A673 (cell line): Measurements from ENCODE around the gene CD180. TPM values are rescaled to one million over a fixed set of nuclear protein-coding genes. Genes with fewer than 3 reads are reported as not detected.
A peak's percentile ranks its signal among the peaks of the same experiment; 100 is the strongest.

Experiments used
- BruUV-seq: library from RNA; stranded (reverse); fragments of 400-500 nt; replicated peaks from 2 replicates; lab custom pipeline; 2021; lab: Mats Ljungman, UMichigan
- CTCF ChIA-PET: fragments of 300-600 bp; sonication (Branson Sonifier 250); formaldehyde crosslinking; loops from one replicate; lab custom pipeline; 2022; ENCODE audit warnings: antibody characterized with exemption; lab: Charles Lee
- POLR2A ChIA-PET: fragments of 300-600 bp; sonication (Branson Sonifier 250); formaldehyde crosslinking; loops from one replicate; lab custom pipeline; 2022; ENCODE audit warnings: antibody characterized with exemption; ENCODE audit not compliant: low non-redundant PET; lab: Charles Lee
- DNase-seq: peaks from one replicate; pipeline ENCODE4 v3.0.0-alpha.2; 2015; ENCODE audit warnings: low spot score
- H3K27ac ChIP-seq: fragments of 200-600 bp; sonication (generic); 2 replicates; pipeline ENCODE4 v1.5.1; 2016; ENCODE audit warnings: mixed run types, low read depth, mild to moderate bottlenecking, mixed read lengths, antibody characterized with exemption, low read length; ENCODE audit not compliant: poor library complexity, severe bottlenecking
- H3K27me3 ChIP-seq: fragments of 200-600 bp; sonication (generic); replicated peaks from 2 replicates; pipeline ENCODE4 v1.6.1; 2017; ENCODE audit warnings: mixed run types, low read depth, mild to moderate bottlenecking, mixed read lengths, antibody characterized with exemption, low read length; ENCODE audit not compliant: insufficient read depth, poor library complexity
- H3K36me3 ChIP-seq: fragments of 200-600 bp; sonication (generic); 2 replicates; pipeline ENCODE4 v1.6.1; 2016; ENCODE audit warnings: mixed run types, mild to moderate bottlenecking, mixed read lengths, antibody characterized with exemption, low read length; ENCODE audit not compliant: insufficient read depth, poor library complexity, severe bottlenecking
- H3K4me1 ChIP-seq: fragments of 200-600 bp; sonication (generic); 2 replicates; pipeline ENCODE4 v1.6.1; 2017; ENCODE audit warnings: mixed run types, mild to moderate bottlenecking, mixed read lengths, antibody characterized with exemption, low read length; ENCODE audit not compliant: insufficient read depth, poor library complexity, severe bottlenecking
- H3K4me3 ChIP-seq: fragments of 200-600 bp; sonication (generic); 2 replicates; pipeline ENCODE4 v1.5.1; 2016; ENCODE audit warnings: low read depth, mixed run types, mild to moderate bottlenecking, mixed read lengths, low read length; ENCODE audit not compliant: poor library complexity, severe bottlenecking
- H3K9me3 ChIP-seq: fragments of 200-600 bp; sonication (generic); 2 replicates; pipeline ENCODE4 v1.6.1; 2016; ENCODE audit warnings: mixed run types, low read depth, mild to moderate bottlenecking, mixed read lengths, antibody characterized with exemption, low read length; ENCODE audit not compliant: poor library complexity, severe bottlenecking
- EZH2 ChIP-seq: fragments of 200-600 bp; sonication (generic); IDR thresholded peaks from 2 replicates; pipeline ENCODE4 v1.6.1; 2017; ENCODE audit warnings: borderline replicate concordance, low read depth, mild to moderate bottlenecking, mixed read lengths, antibody characterized with exemption, low read length; ENCODE audit not compliant: poor library complexity, severe bottlenecking
- intact Hi-C: fragments of 100-400 bp; cut with micrococcal nuclease; formaldehyde crosslinking; loops from one replicate; pipeline ENCODE4 v1.10.0; 2022; ENCODE audit not compliant: unreplicated experiment
- total RNA-seq: library from RNA; stranded (reverse); gene quantifications from 2 replicates; pipeline ENCODE4 v1.2.3, GENCODE V29; 2021
- TF ChIP-seq, protein P1 (sequence below): fragments of 300-800, 200-600 bp; sonication (generic); conservative IDR thresholded peaks from 2 replicates; pipeline ENCODE4 v1.5.1; 2017; ENCODE audit warnings: low read depth, mild to moderate bottlenecking, antibody characterized with exemption, low read length, moderate library complexity, mixed read lengths

Gene CD180
- total RNA-seq, 1 experiment from 2014 or later: not detected

DNA sequence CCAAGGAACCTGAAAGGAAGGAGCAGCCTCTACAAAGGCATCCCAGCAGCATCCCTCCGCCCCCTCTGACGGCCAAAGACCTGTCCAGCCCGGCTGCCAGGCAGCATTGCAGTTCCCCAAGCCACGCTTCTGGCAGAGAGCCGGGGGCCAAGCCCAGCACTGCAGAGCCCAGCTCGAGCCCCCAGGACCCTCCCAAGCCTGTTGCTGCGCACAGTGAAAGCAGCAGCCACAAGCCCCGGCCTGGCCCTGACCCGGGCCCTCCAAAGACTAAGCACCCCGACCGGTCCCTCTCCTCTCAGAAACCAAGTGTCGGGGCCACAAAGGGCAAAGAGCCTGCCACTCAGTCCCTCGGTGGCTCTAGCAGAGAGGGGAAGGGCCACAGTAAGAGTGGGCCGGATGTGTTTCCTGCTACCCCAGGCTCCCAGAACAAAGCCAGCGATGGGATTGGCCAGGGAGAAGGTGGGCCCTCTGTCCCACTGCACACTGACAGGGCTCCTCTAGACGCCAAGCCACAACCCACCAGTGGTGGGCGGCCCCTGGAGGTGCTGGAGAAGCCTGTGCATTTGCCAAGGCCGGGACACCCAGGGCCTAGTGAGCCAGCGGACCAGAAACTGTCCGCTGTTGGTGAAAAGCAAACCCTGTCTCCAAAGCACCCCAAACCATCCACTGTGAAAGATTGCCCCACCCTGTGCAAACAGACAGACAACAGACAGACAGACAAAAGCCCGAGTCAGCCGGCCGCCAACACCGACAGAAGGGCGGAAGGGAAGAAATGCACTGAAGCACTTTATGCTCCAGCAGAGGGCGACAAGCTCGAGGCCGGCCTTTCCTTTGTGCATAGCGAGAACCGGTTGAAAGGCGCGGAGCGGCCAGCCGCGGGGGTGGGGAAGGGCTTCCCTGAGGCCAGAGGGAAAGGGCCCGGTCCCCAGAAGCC lies 30.8 kb downstream of the CD180 start:
- Histone ChIP-seq H3K4me3 (no peak overlapping the region), H3K27ac (no peak overlapping the region), H3K36me3 (no peaks in the 10 kb centered on the region), H3K4me1 (peaks cover 4% of the 10 kb centered on the region), H3K27me3 (no peaks in the 10 kb centered on the region), H3K9me3 (no peaks in the 10 kb centered on the region)
- peak; percentile 21 for DNase-seq
- no TSS peak for BruUV-seq
- intact Hi-C loops: no loop called here
- ChIA-PET CTCF (no interaction called here), POLR2A (no interaction called here)
- TF ChIP-seq, protein P1, sequence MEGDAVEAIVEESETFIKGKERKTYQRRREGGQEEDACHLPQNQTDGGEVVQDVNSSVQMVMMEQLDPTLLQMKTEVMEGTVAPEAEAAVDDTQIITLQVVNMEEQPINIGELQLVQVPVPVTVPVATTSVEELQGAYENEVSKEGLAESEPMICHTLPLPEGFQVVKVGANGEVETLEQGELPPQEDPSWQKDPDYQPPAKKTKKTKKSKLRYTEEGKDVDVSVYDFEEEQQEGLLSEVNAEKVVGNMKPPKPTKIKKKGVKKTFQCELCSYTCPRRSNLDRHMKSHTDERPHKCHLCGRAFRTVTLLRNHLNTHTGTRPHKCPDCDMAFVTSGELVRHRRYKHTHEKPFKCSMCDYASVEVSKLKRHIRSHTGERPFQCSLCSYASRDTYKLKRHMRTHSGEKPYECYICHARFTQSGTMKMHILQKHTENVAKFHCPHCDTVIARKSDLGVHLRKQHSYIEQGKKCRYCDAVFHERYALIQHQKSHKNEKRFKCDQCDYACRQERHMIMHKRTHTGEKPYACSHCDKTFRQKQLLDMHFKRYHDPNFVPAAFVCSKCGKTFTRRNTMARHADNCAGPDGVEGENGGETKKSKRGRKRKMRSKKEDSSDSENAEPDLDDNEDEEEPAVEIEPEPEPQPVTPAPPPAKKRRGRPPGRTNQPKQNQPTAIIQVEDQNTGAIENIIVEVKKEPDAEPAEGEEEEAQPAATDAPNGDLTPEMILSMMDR: peak; percentile 51
- no peak for TF ChIP-seq EZH2

DNA sequence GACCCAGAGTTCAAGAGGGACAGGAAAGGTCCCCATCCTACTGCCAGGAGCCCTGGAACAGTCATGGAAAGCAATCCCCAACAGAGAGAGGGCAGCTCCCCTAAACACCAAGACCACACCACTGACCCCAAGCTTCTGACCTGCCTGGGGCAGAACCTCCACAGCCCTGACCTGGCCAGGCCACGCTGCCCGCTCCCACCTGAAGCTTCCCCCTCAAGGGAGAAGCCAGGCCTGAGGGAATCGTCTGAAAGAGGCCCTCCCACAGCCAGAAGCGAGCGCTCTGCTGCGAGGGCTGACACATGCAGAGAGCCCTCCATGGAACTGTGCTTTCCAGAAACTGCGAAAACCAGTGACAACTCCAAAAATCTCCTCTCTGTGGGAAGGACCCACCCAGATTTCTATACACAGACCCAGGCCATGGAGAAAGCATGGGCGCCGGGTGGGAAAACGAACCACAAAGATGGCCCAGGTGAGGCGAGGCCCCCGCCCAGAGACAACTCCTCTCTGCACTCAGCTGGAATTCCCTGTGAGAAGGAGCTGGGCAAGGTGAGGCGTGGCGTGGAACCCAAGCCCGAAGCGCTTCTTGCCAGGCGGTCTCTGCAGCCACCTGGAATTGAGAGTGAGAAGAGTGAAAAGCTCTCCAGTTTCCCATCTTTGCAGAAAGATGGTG lies 31.6 kb downstream of the CD180 start:
- CTCF ChIA-PET: no interaction called here
- intact Hi-C loops: no loop called here
- no peak overlapping the region for H3K27ac ChIP-seq
- no peaks in the 10 kb centered on the region for H3K27me3 ChIP-seq
- no TSS peak for BruUV-seq
- H3K9me3 ChIP-seq: no peaks in the 10 kb centered on the region
- DNase-seq: no peak
- peaks cover 11% of the 10 kb centered on the region for H3K4me1 ChIP-seq
- TF ChIP-seq, protein P1: no peak
- no peak for TF ChIP-seq EZH2
- POLR2A ChIA-PET: no interaction called here
- no peaks in the 10 kb centered on the region for H3K36me3 ChIP-seq
- H3K4me3 ChIP-seq: no peak overlapping the region

DNA sequence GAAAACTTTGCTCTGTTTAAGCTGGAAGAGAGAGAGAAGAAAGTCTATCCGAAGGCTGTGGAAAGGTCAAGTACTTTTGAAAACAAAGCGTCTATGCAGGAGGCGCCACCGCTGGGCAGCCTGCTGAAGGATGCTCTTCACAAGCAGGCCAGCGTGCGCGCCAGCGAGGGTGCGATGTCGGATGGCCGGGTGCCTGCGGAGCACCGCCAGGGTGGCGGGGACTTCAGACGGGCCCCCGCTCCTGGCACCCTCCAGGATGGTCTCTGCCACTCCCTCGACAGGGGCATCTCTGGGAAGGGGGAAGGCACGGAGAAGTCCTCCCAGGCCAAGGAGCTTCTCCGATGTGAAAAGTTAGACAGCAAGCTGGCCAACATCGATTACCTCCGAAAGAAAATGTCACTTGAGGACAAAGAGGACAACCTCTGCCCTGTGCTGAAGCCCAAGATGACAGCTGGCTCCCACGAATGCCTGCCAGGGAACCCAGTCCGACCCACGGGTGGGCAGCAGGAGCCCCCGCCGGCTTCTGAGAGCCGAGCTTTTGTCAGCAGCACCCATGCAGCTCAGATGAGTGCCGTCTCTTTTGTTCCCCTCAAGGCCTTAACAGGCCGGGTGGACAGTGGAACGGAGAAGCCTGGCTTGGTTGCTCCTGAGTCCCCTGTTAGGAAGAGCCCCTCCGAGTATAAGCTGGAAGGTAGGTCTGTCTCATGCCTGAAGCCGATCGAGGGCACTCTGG lies 32.6 kb downstream of the CD180 start:
- CTCF ChIA-PET: interaction anchor here (0.6 kb wide), 1 partner anchor 1108 kb away, joined by 3 read pairs; no protein-coding TSS in a partner anchor
- DNase-seq: no peak
- no peak for TF ChIP-seq EZH2
- TF ChIP-seq, protein P1: no peak
- Histone ChIP-seq H3K4me1 (peaks cover 17% of the 10 kb centered on the region), H3K9me3 (no peaks in the 10 kb centered on the region), H3K4me3 (no peak overlapping the region), H3K27me3 (no peaks in the 10 kb centered on the region), H3K27ac (no peak overlapping the region), H3K36me3 (no peaks in the 10 kb centered on the region)
- intact Hi-C loops: no loop called here
- no TSS peak for BruUV-seq
- POLR2A ChIA-PET: no interaction called here
